HG03378 (cell line): ENCODE data around the gene TIAM1.

Experiments
- ATAC-seq: cut with Tn5 transposase; IDR thresholded peaks from one replicate; pipeline ENCODE4 v1.9.1; 2021; ENCODE audit warnings: mild to moderate bottlenecking, moderate library complexity; ENCODE audit not compliant: unreplicated experiment

Gene TIAM1

GRCh38 chr21:31335957-31336738 lies 7.9 kb downstream of the TIAM1 start:
- ATAC-seq: no peak

GRCh38 chr21:31334648-31335121 lies 9.4 kb downstream of the TIAM1 start:
- no peak for ATAC-seq

DNA sequence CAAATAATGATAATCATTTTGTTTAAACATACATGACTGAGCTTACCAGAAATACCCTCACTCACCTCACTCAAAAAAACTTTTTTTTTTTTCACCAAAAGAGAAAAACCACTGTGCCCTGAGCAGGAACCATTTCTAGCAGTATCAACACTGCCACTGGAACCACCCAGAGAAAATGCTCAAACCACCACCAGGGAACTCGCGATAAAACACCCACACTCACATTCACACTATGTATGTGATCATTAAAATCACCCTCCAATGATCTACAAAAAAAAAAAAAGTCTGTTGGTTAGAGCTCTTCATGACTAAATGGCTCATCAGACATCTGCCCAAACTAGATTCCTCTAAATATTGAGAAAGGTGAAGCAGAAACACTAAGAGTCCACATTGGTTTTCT lies 11.5 kb downstream of the TIAM1 start:
- no peak for ATAC-seq

GRCh38 chr21:31331231-31331630 lies 12.8 kb downstream of the TIAM1 start:
- ATAC-seq: no peak

- no peak for ATAC-seq
Observed at GRCh38 chr21:31330144-31330483, 13.9 kb downstream of the TIAM1 start.

DNA sequence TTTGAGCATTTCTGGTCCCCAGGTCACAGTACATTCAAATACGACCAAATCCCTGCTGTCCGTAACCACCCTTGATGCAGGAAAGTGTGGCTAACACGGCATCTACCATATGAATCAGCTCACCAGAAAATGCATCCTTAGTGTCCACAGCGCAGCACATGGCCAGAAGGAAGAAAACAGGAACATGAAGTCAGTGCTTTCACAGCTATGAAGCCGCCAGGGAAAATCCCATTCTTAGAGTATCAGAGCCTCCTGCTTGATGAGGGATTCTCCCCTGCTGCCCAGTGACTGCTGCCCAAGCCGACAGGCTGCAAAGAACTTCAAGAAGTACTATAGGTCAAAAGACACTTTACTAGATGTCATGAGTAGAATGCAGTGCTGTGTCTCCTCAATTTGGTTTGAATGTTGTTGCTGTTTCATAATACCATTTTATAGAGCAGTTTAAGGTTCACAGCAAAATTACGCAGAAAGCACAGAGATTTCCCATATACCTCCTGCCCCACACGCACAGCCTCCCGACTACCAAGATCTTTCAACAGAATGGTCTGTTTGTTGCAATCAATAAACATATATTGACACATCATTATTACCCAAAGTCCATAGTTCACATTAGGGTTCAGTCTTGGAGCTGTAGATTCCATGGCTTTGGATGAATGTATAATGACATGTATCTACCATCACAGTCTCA lies 14.5 kb downstream of the TIAM1 start:
- ATAC-seq: no peak

DNA sequence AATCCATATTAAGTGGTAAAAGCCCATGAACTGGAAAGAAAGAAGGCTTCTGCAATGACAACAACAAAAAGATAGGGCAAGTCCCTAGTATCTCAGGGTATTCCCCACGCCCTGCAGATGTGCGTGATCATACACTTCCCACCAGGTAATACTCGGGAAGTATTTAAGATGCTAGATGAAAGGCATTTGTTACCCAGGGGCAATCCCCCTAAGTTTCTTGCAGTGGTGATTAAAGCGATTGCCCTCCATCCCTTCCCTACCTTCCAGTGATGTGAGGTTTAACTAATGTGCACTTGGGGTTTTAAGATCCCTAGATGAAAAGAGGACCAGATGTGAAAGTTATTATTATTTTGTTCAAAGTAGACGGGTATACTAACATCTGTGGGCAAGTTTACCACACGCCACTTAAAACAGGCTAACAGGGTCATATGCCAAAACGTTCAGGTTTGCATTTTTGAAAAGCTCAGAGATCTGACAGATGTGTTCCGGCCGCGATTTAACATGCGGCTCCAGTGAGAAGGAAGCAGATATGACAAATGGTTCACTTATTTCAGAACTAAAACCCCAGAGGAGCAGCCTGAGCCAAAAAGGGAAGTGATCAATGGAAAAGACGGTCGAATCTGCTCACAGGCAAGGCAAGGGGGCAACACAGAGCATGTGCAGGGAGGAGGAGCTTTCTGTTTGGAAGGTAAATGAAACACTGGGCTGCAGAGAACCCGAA lies 17.4 kb downstream of the TIAM1 start:
- ATAC-seq: peak; percentile 99

DNA sequence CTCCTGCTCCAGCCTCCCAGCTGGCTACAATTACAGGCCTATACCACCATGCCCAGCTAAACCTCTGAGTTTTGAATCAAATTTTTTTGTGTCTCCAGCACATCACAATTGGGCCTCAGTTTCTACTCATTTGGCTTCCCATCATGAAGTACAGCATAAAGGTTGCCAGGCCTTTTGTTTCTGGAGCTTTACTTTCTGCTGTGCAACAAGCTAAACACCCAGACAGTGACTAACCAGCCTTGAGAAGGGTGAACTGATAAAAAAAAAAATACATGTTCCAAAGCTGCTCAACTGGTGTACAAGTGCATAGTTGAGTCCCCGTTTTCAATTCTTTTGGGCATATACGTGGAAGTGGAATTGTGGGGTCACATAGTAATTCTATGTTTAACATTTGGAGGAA lies 25.1 kb downstream of the TIAM1 start:
- ATAC-seq: no peak

GRCh38 chr21:31317688-31318087 lies 26.4 kb downstream of the TIAM1 start:
- ATAC-seq: no peak

DNA sequence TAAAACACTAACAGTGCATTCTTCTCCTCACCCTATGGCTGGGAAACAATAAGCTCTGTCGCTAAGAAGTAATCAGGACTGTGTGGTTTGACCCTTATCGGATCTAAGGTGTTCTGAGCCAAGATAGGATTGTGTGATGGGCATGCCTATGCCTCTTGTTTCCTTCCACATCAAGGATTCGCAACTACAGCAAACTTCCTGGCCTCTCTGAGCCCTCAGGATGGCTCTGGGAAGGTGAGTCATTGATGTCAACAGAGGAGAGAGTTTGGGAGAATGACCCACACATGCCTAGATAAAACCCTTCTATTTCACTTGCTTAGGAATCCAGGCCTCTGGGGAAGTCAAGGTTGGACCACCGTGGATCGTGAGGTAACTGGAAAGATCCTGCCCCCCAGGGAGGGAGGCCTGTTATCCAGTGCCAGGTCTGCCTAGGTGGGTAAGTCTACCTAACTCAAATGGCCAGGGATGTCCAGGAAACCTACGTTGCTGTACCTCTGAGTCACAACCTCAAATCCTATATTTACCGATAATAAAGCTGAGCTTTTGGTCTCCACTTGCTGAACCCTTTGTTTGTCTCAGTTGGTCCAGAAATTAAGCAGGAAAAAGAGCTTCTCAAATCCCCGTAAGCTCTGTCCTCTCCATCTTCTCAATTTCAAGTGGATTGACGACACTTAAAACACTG lies 27.4 kb downstream of the TIAM1 start:
- no peak for ATAC-seq

GRCh38 chr21:31316072-31316471 lies 28.0 kb downstream of the TIAM1 start:
- ATAC-seq: no peak

- no peak for ATAC-seq
Observed at GRCh38 chr21:31310750-31311149, 33.3 kb downstream of the TIAM1 start.

- ATAC-seq: no peak
Observed at GRCh38 chr21:31308584-31308983, 35.5 kb downstream of the TIAM1 start.

DNA sequence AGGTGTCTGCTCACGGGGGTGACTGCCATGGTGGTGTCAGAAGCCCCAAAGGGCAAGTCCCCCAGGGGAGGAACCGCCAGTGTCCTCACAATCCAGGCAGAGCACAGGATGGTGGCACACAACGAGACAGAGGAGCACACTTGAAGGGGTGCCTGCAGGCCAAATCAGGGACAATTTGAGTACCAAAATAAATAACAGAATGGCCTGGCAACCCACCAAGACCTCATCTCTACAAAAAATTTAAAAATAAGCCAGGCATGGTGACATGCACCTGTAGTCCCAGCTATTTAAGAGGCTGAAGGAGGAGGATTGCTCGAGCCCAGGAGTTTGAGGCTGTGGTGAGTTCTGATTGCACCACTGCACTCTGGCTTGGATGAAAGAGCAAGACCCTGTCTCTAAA lies 38.2 kb downstream of the TIAM1 start:
- ATAC-seq: no peak

GRCh38 chr21:31299291-31300147 lies 44.5 kb downstream of the TIAM1 start:
- no peak for ATAC-seq

DNA sequence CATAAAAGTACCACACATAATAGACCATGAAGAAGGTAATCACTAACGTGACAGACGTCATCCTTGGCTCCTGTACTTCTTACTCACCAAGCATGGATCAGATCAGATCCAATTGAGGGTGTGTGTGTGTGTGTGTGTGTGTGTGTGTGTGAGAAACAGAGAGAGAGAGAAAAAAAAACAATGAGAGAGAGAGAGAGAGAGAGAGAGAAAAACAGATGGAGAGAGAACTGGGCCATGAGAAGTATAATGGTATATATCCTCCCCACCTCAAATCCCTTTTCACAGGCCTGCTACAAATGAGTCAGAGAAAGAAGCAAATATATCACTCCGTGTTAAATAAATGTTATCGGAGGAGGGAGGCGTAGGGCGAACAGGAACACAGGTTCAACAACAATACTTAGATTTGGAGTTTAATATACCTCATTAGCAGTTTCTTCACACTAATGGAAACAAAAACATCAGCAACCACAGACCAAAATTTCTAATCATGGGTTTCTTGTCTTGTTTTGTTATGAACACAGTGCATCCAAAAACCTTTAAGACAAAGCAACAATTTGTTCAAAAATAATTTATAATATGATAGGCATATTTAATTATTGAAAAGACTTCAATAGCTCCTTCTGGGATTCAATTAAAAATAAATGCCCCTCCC lies 45.3 kb downstream of the TIAM1 start:
- no peak for ATAC-seq

- ATAC-seq: no peak
Observed at GRCh38 chr21:31297806-31298205, 46.3 kb downstream of the TIAM1 start.

GRCh38 chr21:31295676-31296075 lies 48.4 kb downstream of the TIAM1 start:
- no peak for ATAC-seq

GRCh38 chr21:31294691-31295090 lies 49.4 kb downstream of the TIAM1 start:
- ATAC-seq: no peak

GRCh38 chr21:31293986-31294385 lies 50.1 kb downstream of the TIAM1 start:
- ATAC-seq: no peak
